Measurements from ENCODE around the gene OTOL1. TPM values are rescaled to one million over a fixed set of nuclear protein-coding genes. Genes with fewer than 3 reads are reported as not detected.

Gene OTOL1
- total and polyA plus RNA-seq, 2 donors (not counting 3 experiments of a cell fraction or from before 2014, with no cell fraction given): not detected

DNA sequence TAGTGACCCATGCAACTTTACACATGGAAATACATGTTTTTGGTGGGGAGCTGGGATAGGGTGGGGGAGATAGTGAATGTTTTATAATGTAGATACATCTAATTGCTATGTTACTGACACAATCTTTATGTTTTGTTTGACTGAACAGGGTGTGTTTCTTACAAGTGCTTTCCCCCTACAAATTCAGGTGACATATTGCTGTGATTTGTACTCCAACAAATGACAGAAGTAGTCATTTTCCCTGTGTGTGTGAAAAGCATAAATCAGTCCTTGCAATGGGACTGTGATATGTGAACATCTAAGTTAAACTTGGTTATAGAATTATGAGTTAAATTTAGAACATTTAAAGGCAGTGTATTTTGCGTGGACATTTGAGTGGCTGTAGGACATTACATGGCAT, 27.3 kb downstream of the OTOL1 start:
- no peaks in the 10 kb centered on the region for H3K9me3 ChIP-seq (replicated peaks; ENCODE audit: control insufficient read depth, insufficient read depth, low read length)
- no peaks in the 10 kb centered on the region for H3K4me1 ChIP-seq (ENCODE audit: control insufficient read depth, extremely low read depth, insufficient read depth, low read length)
- H3K9ac ChIP-seq (replicated peaks; ENCODE audit: extremely low read depth, insufficient read depth, low read length): no peak overlapping the region
- POLR2A ChIA-PET: no interaction called here
- BruUV-seq (replicated peaks): no TSS peak
- no peaks in the 10 kb centered on the region for H3K79me2 ChIP-seq (ENCODE audit: control insufficient read depth, insufficient read depth, low read length)
- CTCF ChIA-PET: no interaction called here
- dilution Hi-C loops (cut with MboI; ENCODE audit: extremely low pct_ligation_motif_present, low sequenced_read_pairs) (no loop called here), intact Hi-C loops (cut with micrococcal nuclease) (no loop called here)
- H4K20me1 ChIP-seq (replicated peaks; ENCODE audit: control insufficient read depth, extremely low read depth, insufficient read depth, low read length): no peaks in the 10 kb centered on the region
- no peaks in the 10 kb centered on the region for H3K9me1 ChIP-seq (replicated peaks; ENCODE audit: control insufficient read depth, extremely low read depth, insufficient read depth, low read length)
- H2AFZ ChIP-seq (ENCODE audit: low read depth, low read length): no peak overlapping the region
- H3K4me2 ChIP-seq (ENCODE audit: insufficient read depth, low read length): no peak overlapping the region
- H3K4me3 ChIP-seq (replicated peaks in 1 of 3; ENCODE audit: insufficient read depth in 1 of 3, low read depth in 1 of 3, low read length in 3 of 3): no peak overlapping the region
- no peak for TF ChIP-seq EZH2 (IDR thresholded peaks at IDR 0.05; ENCODE audit: borderline replicate concordance, low read depth, low read length, severe bottlenecking)
- no peak for TF ChIP-seq FOS (IDR thresholded peaks at IDR 0.05; ENCODE audit: borderline replicate concordance, insufficient read depth, low read length)
- TF ChIP-seq GATA2 (IDR thresholded peaks at IDR 0.05; ENCODE audit: insufficient read depth, insufficient read length, low read depth, low read length): no peak
- no peak for TF ChIP-seq JUN (IDR thresholded peaks at IDR 0.05; ENCODE audit: borderline replicate concordance, insufficient read depth, insufficient read length, low read depth)
- no peak for TF ChIP-seq MYC (IDR thresholded peaks at IDR 0.05; ENCODE audit: low read depth, low read length)
- TF ChIP-seq MAX (IDR thresholded peaks at IDR 0.05; ENCODE audit: insufficient read depth, insufficient read length): no peak
- TF ChIP-seq POLR2AphosphoS5 (IDR thresholded peaks at IDR 0.05; ENCODE audit: insufficient read depth, low read depth, low read length): no peak
- FAIRE-seq (no peak), DNase-seq (ENCODE audit: low read depth, low spot score) (no peak)
- H3K27me3 ChIP-seq (ENCODE audit: control insufficient read depth in 2 of 2, insufficient read depth in 2 of 2, low read length in 2 of 2): no peaks in the 10 kb centered on the region
- no peak overlapping the region for H3K27ac ChIP-seq (ENCODE audit: insufficient read depth, low read depth, low read length)
- H3K36me3 ChIP-seq (ENCODE audit: control insufficient read depth in 2 of 2, extremely low read depth in 1 of 2, insufficient read depth in 2 of 2, low read length in 2 of 2): no peaks in the 10 kb centered on the region

- Histone ChIP-seq H3K9me1 (replicated peaks; ENCODE audit: control insufficient read depth, extremely low read depth, insufficient read depth, low read length) (no peaks in the 10 kb centered on the region), H3K27ac (ENCODE audit: insufficient read depth, low read depth, low read length) (no peak overlapping the region), H3K79me2 (ENCODE audit: control insufficient read depth, insufficient read depth, low read length) (no peaks in the 10 kb centered on the region), H3K4me3 (replicated peaks in 1 of 3; ENCODE audit: insufficient read depth in 1 of 3, low read depth in 1 of 3, low read length in 3 of 3) (no peak overlapping the region), H3K9me3 (replicated peaks; ENCODE audit: control insufficient read depth, insufficient read depth, low read length) (no peaks in the 10 kb centered on the region), H3K4me2 (ENCODE audit: insufficient read depth, low read length) (no peak overlapping the region), H3K4me1 (ENCODE audit: control insufficient read depth, extremely low read depth, insufficient read depth, low read length) (no peaks in the 10 kb centered on the region), H3K27me3 (ENCODE audit: control insufficient read depth in 2 of 2, insufficient read depth in 2 of 2, low read length in 2 of 2) (no peaks in the 10 kb centered on the region), H2AFZ (ENCODE audit: low read depth, low read length) (no peak overlapping the region), H3K36me3 (ENCODE audit: control insufficient read depth in 2 of 2, extremely low read depth in 1 of 2, insufficient read depth in 2 of 2, low read length in 2 of 2) (no peaks in the 10 kb centered on the region), H3K9ac (replicated peaks; ENCODE audit: extremely low read depth, insufficient read depth, low read length) (no peak overlapping the region), H4K20me1 (replicated peaks; ENCODE audit: control insufficient read depth, extremely low read depth, insufficient read depth, low read length) (no peaks in the 10 kb centered on the region)
- dilution Hi-C loops (cut with MboI; ENCODE audit: extremely low pct_ligation_motif_present, low sequenced_read_pairs): no loop called here
- TF ChIP-seq POLR2AphosphoS5 (IDR thresholded peaks at IDR 0.05; ENCODE audit: insufficient read depth, low read depth, low read length): no peak
- no peak for TF ChIP-seq EZH2 (IDR thresholded peaks at IDR 0.05; ENCODE audit: borderline replicate concordance, low read depth, low read length, severe bottlenecking)
- no peak for TF ChIP-seq MAX (IDR thresholded peaks at IDR 0.05; ENCODE audit: insufficient read depth, insufficient read length)
- TF ChIP-seq CTCF (IDR thresholded peaks at IDR 0.05; ENCODE audit: extremely low read depth in 1 of 2, insufficient read depth in 1 of 2, low read depth in 1 of 2, low read length in 2 of 2): no peak
- TF ChIP-seq FOS (IDR thresholded peaks at IDR 0.05; ENCODE audit: borderline replicate concordance, insufficient read depth, low read length): no peak
- no peak for TF ChIP-seq GATA2 (IDR thresholded peaks at IDR 0.05; ENCODE audit: insufficient read depth, insufficient read length, low read depth, low read length)
- no peak for TF ChIP-seq POLR2A (IDR thresholded peaks at IDR 0.05; ENCODE audit: low read depth, low read length)
- TF ChIP-seq JUN (IDR thresholded peaks at IDR 0.05; ENCODE audit: borderline replicate concordance, insufficient read depth, insufficient read length, low read depth): no peak
- TF ChIP-seq MYC (IDR thresholded peaks at IDR 0.05; ENCODE audit: low read depth, low read length): no peak
- POLR2A ChIA-PET: no interaction called here
- FAIRE-seq (no peak), DNase-seq (ENCODE audit: low read depth, low spot score) (no peak)
- intact Hi-C loops (cut with micrococcal nuclease): no loop called here
- BruUV-seq (replicated peaks): no TSS peak
- CTCF ChIA-PET: no interaction called here
Observed at GRCh38 chr3:161531930-161532329, 35.3 kb downstream of the OTOL1 start.

Measured in endothelial cell of umbilical vein (primary cell).